HCT116 (cell line): ENCODE results near the gene STK4.

Source experiments
- EZH2 ChIP-seq: fragments of 200-600 bp; sonication (generic); IDR thresholded peaks from 2 replicates; pipeline ENCODE4 v1.6.1; 2017; ENCODE audit warnings: antibody characterized with exemption, mixed run types
- RAD21 ChIP-seq: IDR thresholded peaks from 2 replicates; pipeline ENCODE4 v1.6.1; 2012; ENCODE audit warnings: low read depth, mild to moderate bottlenecking
- ZNF274 ChIP-seq: fragments of 200-500 bp; sonication (Bioruptor generic); IDR thresholded peaks from 2 replicates; pipeline ENCODE4 v1.6.1; 2014; ENCODE audit warnings: mild to moderate bottlenecking, low read depth, low read length, inconsistent platforms
- TF ChIP-seq, protein P1 (sequence below), 3 experiments: fragments of 200-600 bp in 1 of 3; sonication (generic) in 1 of 3; IDR thresholded peaks in 2 of 3; conservative IDR thresholded peaks in 1 of 3; 2 replicates each; pipeline ENCODE4 v1.5.1; 2012 to 2017; ENCODE audit warnings: low read depth in 2 of 3, low read length in 2 of 3, antibody characterized with exemption in 1 of 3, borderline replicate concordance in 1 of 3, control low read depth in 1 of 3, mild to moderate bottlenecking in 1 of 3, mixed read lengths in 1 of 3, mixed run types in 1 of 3, moderate library complexity in 1 of 3; ENCODE audit not compliant: insufficient read depth in 1 of 3

DNA sequence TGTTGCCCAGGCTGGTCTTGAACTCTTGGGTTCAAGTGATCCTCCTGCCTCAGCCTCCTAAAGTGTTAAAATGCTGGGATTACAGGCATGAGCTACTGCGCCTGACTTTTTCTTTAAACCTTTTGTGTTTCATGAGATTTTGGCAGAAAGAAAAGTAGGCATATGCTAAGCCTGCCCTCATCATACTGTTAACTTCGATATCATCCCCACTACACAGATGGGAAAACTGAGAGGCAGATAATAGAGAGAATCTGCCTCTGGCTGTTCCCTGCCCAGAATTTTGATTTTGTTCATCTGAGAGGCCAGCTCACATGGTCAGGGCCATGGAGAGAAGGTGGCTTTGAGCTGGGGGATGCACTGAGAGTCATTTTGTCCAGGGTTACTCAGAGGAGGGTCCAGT is 48.9 kb upstream of the STK4 start:
- TF ChIP-seq ZNF274 (no peak), RAD21 (no peak), EZH2 (no peak)
- TF ChIP-seq, protein P1, sequence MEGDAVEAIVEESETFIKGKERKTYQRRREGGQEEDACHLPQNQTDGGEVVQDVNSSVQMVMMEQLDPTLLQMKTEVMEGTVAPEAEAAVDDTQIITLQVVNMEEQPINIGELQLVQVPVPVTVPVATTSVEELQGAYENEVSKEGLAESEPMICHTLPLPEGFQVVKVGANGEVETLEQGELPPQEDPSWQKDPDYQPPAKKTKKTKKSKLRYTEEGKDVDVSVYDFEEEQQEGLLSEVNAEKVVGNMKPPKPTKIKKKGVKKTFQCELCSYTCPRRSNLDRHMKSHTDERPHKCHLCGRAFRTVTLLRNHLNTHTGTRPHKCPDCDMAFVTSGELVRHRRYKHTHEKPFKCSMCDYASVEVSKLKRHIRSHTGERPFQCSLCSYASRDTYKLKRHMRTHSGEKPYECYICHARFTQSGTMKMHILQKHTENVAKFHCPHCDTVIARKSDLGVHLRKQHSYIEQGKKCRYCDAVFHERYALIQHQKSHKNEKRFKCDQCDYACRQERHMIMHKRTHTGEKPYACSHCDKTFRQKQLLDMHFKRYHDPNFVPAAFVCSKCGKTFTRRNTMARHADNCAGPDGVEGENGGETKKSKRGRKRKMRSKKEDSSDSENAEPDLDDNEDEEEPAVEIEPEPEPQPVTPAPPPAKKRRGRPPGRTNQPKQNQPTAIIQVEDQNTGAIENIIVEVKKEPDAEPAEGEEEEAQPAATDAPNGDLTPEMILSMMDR (IDR thresholded peaks at IDR 0.05 in 2 of 3, conservative IDR thresholded peaks at IDR 0.05 in 1 of 3; ENCODE audit: borderline replicate concordance in 1 of 3, insufficient read depth in 1 of 3, low read depth in 2 of 3, low read length in 2 of 3) = no peak
